ENCODE results near the gene SCN5A.

Gene SCN5A
- total RNA-seq = 0.21 to 0.24 reads per million in 2 donors

- peak; percentile 31 for DNase-seq
Measured at GRCh38 chr3:38649500-38650247, at the start of gene SCN5A. TSS of gene SCN5A (minus strand) at chr3:38649687. CDS start at chr3:38633307, 16,380 bp downstream.

- DNase-seq = no peak
Measured at GRCh38 chr3:38698760-38699159, 49.3 kb upstream of the SCN5A start.

- no peak for DNase-seq
Measured at GRCh38 chr3:38698061-38698460, 48.6 kb upstream of the SCN5A start.

- no peak for DNase-seq
Measured at GRCh38 chr3:38696034-38696433, 46.5 kb upstream of the SCN5A start.

- DNase-seq = no peak
Measured at GRCh38 chr3:38690185-38690584, 40.7 kb upstream of the SCN5A start.

GRCh38 chr3:38689774-38690173 is 40.3 kb upstream of the SCN5A start:
- no peak for DNase-seq

- no peak for DNase-seq
Measured at GRCh38 chr3:38689346-38689745, 39.9 kb upstream of the SCN5A start.

GRCh38 chr3:38687321-38687720 is 37.8 kb upstream of the SCN5A start:
- no peak for DNase-seq

- DNase-seq = no peak
Measured at GRCh38 chr3:38684546-38684945, 35.1 kb upstream of the SCN5A start.

- no peak for DNase-seq
Measured at GRCh38 chr3:38669668-38670067, 20.2 kb upstream of the SCN5A start.

- no peak for DNase-seq
Measured at GRCh38 chr3:38662544-38662943, 13.1 kb upstream of the SCN5A start.

GRCh38 chr3:38658841-38659240 is 9.4 kb upstream of the SCN5A start:
- DNase-seq = no peak

- no peak for DNase-seq
Measured at GRCh38 chr3:38657369-38657768, 7.9 kb upstream of the SCN5A start.

- DNase-seq = no peak
Measured at GRCh38 chr3:38655708-38656300, 6.3 kb upstream of the SCN5A start.

GRCh38 chr3:38653685-38654537 is 4.4 kb upstream of the SCN5A start:
- DNase-seq = no peak

- DNase-seq = no peak
Measured at GRCh38 chr3:38652934-38653333, 3.4 kb upstream of the SCN5A start.

GRCh38 chr3:38651153-38651789 is 1.8 kb upstream of the SCN5A start:
- peak; percentile 56 for DNase-seq

- DNase-seq = no peak
Measured at GRCh38 chr3:38650248-38650951, 913 bp upstream of the SCN5A start.

- DNase-seq = no peak
Measured at GRCh38 chr3:38648659-38649499, 608 bp downstream of the SCN5A start.

GRCh38 chr3:38648024-38648658 is 1.3 kb downstream of the SCN5A start:
- DNase-seq = no peak

Data from T-helper 9 cell (primary cell).